ENCODE data around the gene SACM1L. TPM values are rescaled to one million over a fixed set of nuclear protein-coding genes. Genes with fewer than 3 reads are reported as not detected.

The SACM1L gene
- total and polyA plus RNA-seq, 2 of the 8 experiments (the other 6 are each of a cell fraction or from before 2014, with no cell fraction given): 20.1 to 61.0 TPM

GRCh38 chr3:45664578-45664977 is 24.6 kb upstream of the SACM1L start (continued):
- TF ChIP-seq CHD7 (IDR thresholded peaks at IDR 0.05; ENCODE audit: insufficient replicate concordance, low read length) (no peak), TCF12 (IDR thresholded peaks at IDR 0.05; ENCODE audit: low read depth, low read length) (no peak), MAFK (IDR thresholded peaks at IDR 0.05; ENCODE audit: low read depth, low read length) (no peak)

All from H1 (cell line).